GM18505 (cell line): Measurements from ENCODE around the gene LUZP4.

Source experiments
- ATAC-seq: cut with Tn5 transposase; IDR thresholded peaks from one replicate; pipeline ENCODE4 v1.9.1; 2021; ENCODE audit not compliant: unreplicated experiment
- POLR2A ChIP-seq: IDR thresholded peaks from 4 replicates; pipeline ENCODE4 v1.6.1; 2011; ENCODE audit warnings: borderline replicate concordance; ENCODE audit not compliant: insufficient read depth, insufficient read length; ENCODE audit errors: extremely low read depth

LUZP4 gene

GRCh38 chrX:115289465-115289864, at the start of gene LUZP4:
Gene LUZP4 (plus strand): TSS chrX:115289715. CDS start chrX:115289760, 45 bp downstream.
- no peak for ATAC-seq
- TF ChIP-seq POLR2A, result no peak

- ATAC-seq, result no peak
- no peak for TF ChIP-seq POLR2A
Observed at GRCh38 chrX:115251458-115252233, 37.9 kb upstream of the LUZP4 start.

- no peak for ATAC-seq
Observed at GRCh38 chrX:115255003-115255402, 34.5 kb upstream of the LUZP4 start.

GRCh38 chrX:115257711-115258110, 31.8 kb upstream of the LUZP4 start:
- ATAC-seq, result no peak
- TF ChIP-seq POLR2A, result no peak

More at GRCh38 chrX:115255003-115255402, 34.5 kb upstream of the LUZP4 start:
- no peak for TF ChIP-seq POLR2A

- no peak for TF ChIP-seq POLR2A
- ATAC-seq, result no peak
Observed at GRCh38 chrX:115259238-115259875, 30.2 kb upstream of the LUZP4 start.

GRCh38 chrX:115260330-115260729, 29.2 kb upstream of the LUZP4 start:
- ATAC-seq, result no peak
- TF ChIP-seq POLR2A, result no peak

GRCh38 chrX:115261148-115261547, 28.4 kb upstream of the LUZP4 start:
- no peak for ATAC-seq
- no peak for TF ChIP-seq POLR2A

- no peak for TF ChIP-seq POLR2A
- no peak for ATAC-seq
Observed at GRCh38 chrX:115264009-115264408, 25.5 kb upstream of the LUZP4 start.

- ATAC-seq, result no peak
- TF ChIP-seq POLR2A, result no peak
Observed at GRCh38 chrX:115266300-115266699, 23.2 kb upstream of the LUZP4 start.

GRCh38 chrX:115268421-115268820, 21.1 kb upstream of the LUZP4 start:
- no peak for ATAC-seq
- TF ChIP-seq POLR2A, result no peak

- TF ChIP-seq POLR2A, result no peak
- ATAC-seq, result no peak
Observed at GRCh38 chrX:115269051-115269683, 20.3 kb upstream of the LUZP4 start.

GRCh38 chrX:115284877-115285276, 4.6 kb upstream of the LUZP4 start:
- no peak for TF ChIP-seq POLR2A

GRCh38 chrX:115297189-115297588, 7.7 kb downstream of the LUZP4 start:
- no peak for ATAC-seq
- TF ChIP-seq POLR2A, result no peak

More at GRCh38 chrX:115284877-115285276, 4.6 kb upstream of the LUZP4 start:
- ATAC-seq, result no peak

GRCh38 chrX:115311139-115311538, 21.6 kb downstream of the LUZP4 start:
- no peak for ATAC-seq
- TF ChIP-seq POLR2A, result no peak

GRCh38 chrX:115311601-115312001, 22.1 kb downstream of the LUZP4 start:
- no peak for ATAC-seq
- no peak for TF ChIP-seq POLR2A

- no peak for TF ChIP-seq POLR2A
- ATAC-seq, result no peak
Observed at GRCh38 chrX:115318139-115318538, 28.6 kb downstream of the LUZP4 start.
